ENCODE results near the gene TTC7B.

TTC7B gene

DNA sequence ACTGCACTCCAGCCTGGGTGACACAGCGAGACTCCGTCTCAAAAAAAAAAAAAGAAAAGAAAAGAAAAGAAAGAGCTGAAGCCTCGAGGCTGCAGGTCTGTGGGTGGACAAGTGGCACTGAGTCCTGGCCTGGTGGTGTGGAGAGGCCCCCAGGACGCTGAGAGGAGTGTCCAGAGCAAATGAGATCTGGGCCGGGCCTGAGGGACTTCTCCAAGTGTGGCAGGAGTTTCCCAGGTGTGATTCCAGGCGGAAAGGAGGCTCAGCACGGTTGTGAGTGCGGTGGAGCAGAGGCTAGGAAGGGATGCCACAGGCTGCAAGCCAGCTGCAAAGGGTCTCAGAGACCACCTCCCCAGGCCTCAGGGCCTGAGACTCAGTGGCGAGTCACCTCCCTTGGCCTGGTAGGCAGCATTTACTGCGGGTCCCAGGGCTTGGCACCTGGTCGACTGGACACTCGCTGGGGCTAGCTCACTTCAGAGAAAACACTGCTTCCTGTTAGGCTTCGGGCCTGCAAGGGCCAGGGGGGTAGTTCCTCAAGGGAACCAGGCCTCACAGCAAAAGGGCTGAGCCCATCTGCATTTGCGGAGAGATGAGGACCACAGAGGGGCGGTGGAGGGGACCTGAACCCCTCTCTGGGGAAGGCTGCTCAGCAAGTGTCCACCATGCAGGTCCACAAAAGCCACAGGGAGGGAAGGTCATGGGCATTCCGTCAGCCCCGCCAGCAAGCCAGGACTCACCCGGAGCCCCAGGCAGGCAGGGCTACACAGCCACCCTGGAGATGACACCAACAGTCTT is 11.7 kb downstream of the TTC7B start:
- DNase-seq = no peak

DNA sequence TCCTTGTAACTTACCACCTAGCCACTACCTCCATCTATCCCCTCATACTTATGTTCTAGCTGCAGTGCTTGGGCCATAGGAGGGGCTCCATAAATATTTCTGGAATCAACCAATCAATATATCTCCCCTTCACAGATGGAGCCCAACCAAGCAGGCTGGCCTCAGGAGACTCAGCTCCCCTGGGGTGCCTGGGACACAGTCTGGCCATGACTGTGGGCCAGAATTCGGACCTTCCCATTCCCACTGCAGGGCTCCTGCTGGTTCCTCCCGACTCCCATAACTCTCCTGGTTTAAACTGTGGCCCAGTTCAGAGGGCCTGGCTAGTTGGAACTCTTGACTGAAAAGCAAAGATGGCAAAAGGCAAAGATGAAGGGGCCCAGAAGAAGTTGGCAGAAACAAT is 13.0 kb downstream of the TTC7B start:
- DNase-seq = no peak

- DNase-seq = no peak
Measured at GRCh38 chr14:90799420-90799819, 16.8 kb downstream of the TTC7B start.

DNA sequence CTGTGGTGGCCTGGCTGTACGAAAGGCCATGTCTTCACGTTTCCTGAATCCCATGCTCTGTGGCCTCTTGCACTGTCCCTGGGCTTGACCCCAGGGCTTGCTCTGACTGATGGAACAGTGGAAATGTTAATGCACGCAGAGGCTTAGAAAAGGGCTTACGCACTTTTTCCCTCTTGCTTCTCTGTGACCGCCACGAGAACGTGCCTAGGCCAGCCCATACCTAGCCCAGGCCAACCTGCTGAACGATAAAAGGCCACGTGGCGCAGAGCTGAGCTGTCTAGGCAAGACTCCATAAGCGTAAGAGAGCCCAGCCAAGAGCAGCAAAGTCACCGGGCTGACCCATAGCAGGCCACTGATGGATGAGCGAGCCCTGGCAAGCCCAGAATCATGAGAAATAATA is 18.3 kb downstream of the TTC7B start:
- DNase-seq = no peak

DNA sequence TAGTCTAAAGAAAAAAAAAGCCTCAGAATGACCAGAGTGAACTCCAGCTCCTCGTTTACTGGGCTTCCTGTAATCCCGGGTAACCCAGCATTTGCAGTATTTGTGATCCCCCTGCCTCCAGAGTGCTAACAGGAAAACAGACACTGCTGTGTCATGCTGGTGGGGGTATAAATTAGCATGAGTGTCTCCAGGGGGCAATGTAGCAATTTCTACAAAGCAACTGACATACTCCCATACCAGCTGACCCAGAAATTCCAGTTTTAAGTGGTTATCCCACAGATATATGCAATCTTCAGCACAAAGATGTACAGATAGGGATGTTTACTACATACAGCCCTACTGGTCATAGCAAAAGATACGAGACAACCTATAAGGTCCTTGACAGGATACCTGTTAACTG is 18.8 kb downstream of the TTC7B start:
- no peak for DNase-seq

GRCh38 chr14:90796329-90796728 is 19.9 kb downstream of the TTC7B start:
- DNase-seq = no peak

DNA sequence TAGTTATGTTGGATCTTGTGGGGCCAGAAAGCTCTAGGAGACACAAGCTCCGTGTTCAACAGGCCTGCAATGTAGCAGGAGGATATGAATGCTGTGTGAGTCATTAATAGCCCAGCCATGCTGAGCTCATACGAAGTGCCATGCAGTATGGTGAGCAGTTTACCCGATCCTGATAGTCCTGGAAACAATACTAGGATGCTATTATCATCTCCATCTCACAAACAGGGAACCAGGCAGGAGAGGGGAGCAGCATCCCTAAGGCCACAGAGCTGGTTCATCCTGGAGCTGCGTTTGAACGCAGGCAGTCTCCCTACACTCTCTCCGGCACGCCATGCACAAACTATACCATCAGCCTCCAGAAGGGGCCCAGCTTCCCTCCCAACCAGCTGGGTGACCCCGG is 20.5 kb downstream of the TTC7B start:
- no peak for DNase-seq

DNA sequence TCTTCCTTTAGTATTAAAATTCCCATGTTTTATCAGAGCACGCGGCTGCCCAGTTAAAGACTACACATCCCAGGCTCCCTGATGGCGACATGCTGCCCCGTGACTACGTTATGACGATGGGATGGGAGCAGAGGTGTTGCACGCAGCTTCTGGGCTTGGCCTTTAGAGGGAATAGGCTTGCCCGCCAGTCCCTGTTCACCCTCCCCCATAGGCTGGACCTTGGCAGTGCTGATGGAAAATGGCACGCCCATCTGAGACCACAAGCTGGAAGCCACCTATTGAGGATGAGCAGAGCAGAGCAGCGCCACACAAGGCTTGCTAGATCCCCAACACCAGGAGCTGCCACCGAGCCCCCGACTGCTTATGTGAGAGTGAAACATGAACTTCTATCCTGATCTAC is 24.7 kb downstream of the TTC7B start:
- no peak for DNase-seq

DNA sequence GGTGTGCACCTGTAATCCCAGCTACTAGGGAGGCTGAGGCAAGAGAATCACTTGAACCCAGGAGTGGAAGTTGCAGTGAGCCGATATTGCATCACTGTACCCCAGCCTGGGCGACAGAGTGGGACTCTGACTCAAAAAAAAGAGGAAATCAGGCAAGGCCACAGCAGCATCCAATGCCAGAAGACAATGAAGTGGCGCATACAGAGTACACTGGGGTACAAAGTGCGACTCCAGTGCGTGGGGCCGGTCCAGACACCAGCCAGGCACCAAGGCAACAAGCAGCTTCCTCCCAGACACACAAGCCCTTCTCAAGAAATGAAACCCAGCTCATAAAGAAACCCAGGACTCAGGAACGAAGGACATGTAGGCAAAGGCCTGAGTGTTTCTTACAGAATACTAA is 28.2 kb downstream of the TTC7B start:
- DNase-seq = no peak

- DNase-seq = no peak
Measured at GRCh38 chr14:90785876-90786450, 30.3 kb downstream of the TTC7B start.

DNA sequence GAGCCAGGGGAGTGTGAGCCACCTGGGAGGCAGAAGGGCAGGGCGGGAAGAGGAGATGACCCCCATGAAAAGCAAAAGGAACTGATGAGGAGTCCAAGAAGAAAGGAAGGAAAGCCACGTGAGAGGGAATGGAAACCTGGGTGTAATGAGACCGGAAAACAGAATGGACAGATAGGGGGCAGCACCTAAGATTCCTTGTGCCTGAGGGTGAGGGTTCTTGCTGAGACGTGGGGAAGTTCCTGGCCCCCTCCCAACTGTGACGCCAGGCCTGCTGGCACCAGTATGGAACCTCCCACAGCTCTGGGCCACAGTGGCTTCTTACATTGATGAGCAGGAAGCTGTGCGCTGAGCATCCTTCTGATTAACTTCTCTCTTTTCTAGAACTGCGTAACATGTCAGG is 30.8 kb downstream of the TTC7B start:
- no peak for DNase-seq

DNA sequence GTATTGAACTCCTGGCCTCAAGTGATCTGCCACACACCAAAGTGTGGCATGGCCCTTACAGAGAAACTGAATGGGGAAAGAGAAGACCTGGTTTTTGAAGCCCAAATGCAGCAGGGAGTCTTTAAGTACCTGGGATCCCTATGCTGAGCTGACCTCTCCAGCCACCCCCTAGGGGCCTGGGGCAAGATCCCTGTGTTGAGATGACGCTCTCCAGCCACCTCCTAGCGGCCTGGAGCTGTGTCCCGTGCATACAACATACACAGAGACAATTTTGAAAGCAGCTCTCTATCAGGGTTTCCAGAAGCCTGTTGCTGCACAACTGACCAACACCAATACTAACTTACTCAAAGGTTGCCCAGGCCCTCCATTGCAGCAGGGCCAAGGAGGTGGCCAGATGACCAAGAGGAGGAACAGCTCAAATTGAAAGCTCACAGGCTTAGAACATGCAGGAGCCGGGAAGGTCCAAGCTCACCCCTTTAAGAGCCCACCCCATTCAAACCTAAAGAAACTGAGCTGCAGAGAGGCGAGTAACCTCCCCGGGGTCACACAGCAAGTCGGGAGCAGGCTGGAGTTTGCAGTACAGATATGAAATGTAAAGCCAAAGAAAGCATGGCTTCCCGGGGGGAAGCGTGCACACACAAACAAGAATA is 31.5 kb downstream of the TTC7B start:
- DNase-seq = no peak

- no peak for DNase-seq
Measured at GRCh38 chr14:90783344-90783743, 32.9 kb downstream of the TTC7B start.

GRCh38 chr14:90782892-90783291 is 33.3 kb downstream of the TTC7B start:
- DNase-seq = no peak

DNA sequence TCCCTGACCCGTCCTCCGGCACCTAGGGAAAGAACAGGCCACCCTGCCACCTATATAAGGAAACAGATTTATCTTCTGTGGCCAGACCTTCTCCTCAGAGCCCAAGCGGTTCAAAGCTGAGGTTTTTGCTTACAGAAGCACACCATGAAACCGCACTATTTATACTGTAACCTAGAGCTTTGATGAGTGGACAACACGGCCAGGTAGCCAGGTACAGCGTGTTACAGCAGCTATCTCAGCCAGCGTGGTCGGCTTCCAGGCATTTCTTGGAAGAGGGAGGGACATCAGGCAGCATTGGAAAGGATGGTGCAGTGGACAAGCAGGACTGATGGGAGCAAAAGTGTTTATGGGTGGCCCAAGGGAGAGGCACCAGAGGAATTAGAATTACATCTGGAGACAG is 34.4 kb downstream of the TTC7B start:
- no peak for DNase-seq

GRCh38 chr14:90781344-90781761 is 34.9 kb downstream of the TTC7B start:
- DNase-seq = no peak

- no peak for DNase-seq
Measured at GRCh38 chr14:90780519-90780918, 35.7 kb downstream of the TTC7B start.

GRCh38 chr14:90778571-90779255 is 37.5 kb downstream of the TTC7B start:
- DNase-seq = no peak

DNA sequence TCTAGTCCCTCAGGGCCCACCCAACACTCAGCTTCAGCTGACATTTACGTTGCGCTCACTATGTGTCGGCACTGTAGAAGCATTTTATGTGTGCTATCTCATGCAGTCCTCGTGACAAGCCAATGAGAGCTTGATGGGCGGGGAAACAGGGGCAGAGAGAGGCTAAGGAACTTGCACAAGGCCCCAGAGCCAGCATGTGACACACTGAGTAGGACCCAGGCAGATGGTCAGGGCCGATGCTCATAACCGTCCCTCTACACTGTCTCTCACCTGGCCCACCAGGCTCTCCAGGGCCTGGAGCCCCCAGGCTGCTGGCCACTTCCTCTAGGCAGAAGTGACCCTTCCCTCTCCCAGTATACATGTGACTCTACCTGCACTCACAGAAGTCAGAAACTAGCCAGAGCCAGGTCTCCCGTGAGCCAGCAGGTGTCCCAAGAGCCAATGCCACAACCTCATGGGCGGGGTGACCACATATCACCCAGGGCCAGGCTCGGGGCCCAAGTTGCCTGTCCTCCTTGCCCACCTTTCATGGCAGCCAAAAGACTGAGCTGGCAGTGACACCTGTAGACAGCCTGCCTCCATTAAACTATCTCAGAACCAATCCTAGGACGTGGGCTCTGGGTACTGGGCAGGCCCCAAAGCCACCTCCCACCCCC is 38.3 kb downstream of the TTC7B start:
- no peak for DNase-seq

GRCh38 chr14:90777358-90777757 is 38.9 kb downstream of the TTC7B start:
- no peak for DNase-seq

DNA sequence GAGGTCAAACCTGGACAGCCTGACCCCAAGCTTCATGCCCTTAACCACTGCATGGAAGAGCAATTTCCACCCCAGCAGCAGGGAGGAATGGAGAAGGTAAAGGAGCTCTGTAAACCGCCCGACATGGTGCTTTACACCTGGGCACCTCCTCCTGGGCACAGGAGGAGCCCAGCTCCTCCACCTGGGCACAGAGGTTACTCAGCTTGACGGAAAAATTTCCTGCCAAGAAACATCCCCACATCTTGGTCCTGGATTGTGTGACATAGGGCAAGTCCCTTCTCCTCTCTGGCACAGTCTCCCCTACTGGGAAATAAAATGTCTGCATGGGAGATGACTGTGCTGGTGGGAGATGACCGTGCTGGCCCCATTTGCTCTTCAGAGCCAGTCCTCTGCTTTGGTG is 40.8 kb downstream of the TTC7B start:
- DNase-seq = no peak

- DNase-seq = no peak
Measured at GRCh38 chr14:90774316-90774715, 41.9 kb downstream of the TTC7B start.

DNA sequence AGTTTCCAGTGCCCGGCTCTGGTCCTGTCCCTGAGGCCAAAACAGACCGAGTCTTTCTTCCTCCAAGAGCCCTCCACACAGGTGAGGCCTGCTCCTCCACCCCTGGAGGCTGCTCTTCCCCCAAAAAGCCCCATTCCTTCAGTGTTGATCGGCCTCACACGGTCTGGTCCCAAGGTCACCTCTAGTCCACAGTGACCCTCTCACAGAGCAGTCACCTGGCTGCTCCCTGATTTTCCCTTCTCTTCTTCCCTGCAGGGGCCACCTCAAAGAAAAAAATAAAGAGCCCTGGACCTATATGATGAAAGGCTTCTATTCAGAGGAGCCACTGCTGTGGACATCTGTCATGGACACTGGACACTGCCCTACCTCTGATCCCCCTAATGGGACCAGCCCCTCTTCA is 42.5 kb downstream of the TTC7B start:
- no peak for DNase-seq

DNA sequence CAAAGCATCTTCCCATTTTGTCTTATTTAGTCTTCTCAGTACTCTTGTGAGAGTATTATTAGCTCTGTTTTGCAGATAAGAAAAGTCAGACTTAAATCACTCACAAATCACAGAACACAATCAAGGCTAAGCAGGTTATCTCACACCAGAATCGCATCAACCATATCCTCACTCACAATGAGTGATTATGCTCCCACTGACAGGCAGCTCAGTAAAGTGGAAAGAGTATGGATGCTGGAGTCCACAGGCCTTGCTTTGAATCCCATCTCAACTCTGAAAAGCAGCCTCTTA is 43.1 kb downstream of the TTC7B start:
- no peak for DNase-seq

Measured in NCI-H1694 (cell line).